HG03066 (cell line): ENCODE measurements around the gene TMEM41B.
"Not testable (repeated sequence)": the region's sequence is repeated elsewhere in the genome, so short reads cannot be mapped to it uniquely, and the experiment has no call there.

ENCODE experiments used
- ATAC-seq: cut with Tn5 transposase; IDR thresholded peaks from one replicate; pipeline ENCODE4 v1.9.1; 2021; ENCODE audit warnings: low read depth; ENCODE audit not compliant: unreplicated experiment

TMEM41B gene

GRCh38 chr11:9314291-9315077 is at the start of gene TMEM41B:
Gene TMEM41B, minus strand, starts transcription at chr11:9314593. Its CDS starts 152 bp downstream, at chr11:9314441.
- ATAC-seq, result peak; percentile 95

- ATAC-seq, result no peak
Observed at GRCh38 chr11:9362393-9362863, 48.0 kb upstream of the TMEM41B start.

- ATAC-seq, result not testable (repeated sequence)
Observed at GRCh38 chr11:9360862-9361622, 46.6 kb upstream of the TMEM41B start.

GRCh38 chr11:9357041-9357440 is 42.6 kb upstream of the TMEM41B start:
- no peak for ATAC-seq

- no peak for ATAC-seq
Observed at GRCh38 chr11:9351321-9351881, 37.0 kb upstream of the TMEM41B start.

GRCh38 chr11:9347779-9348178 is 33.4 kb upstream of the TMEM41B start:
- ATAC-seq, result not testable (repeated sequence)

- no peak for ATAC-seq
Observed at GRCh38 chr11:9347100-9347499, 32.7 kb upstream of the TMEM41B start.

GRCh38 chr11:9344061-9344680 is 29.8 kb upstream of the TMEM41B start:
- no peak for ATAC-seq

- no peak for ATAC-seq
Observed at GRCh38 chr11:9341638-9342178, 27.3 kb upstream of the TMEM41B start.

GRCh38 chr11:9332655-9333054 is 18.3 kb upstream of the TMEM41B start:
- no peak for ATAC-seq

- no peak for ATAC-seq
Observed at GRCh38 chr11:9330387-9331384, 16.3 kb upstream of the TMEM41B start.

- ATAC-seq, result no peak
Observed at GRCh38 chr11:9320047-9320446, 5.7 kb upstream of the TMEM41B start.

- ATAC-seq, result not testable (repeated sequence)
Observed at GRCh38 chr11:9319377-9320001, 5.1 kb upstream of the TMEM41B start.

GRCh38 chr11:9318442-9319376 is 4.3 kb upstream of the TMEM41B start:
- ATAC-seq, result not testable (repeated sequence)

- ATAC-seq, result no peak
Observed at GRCh38 chr11:9316334-9316733, 1.9 kb upstream of the TMEM41B start.

- no peak for ATAC-seq
Observed at GRCh38 chr11:9315078-9315688, 790 bp upstream of the TMEM41B start.

GRCh38 chr11:9313648-9314290 is 624 bp downstream of the TMEM41B start:
- ATAC-seq, result peak; percentile 14
